ENCODE measurements around the gene NOXA1.

Gene NOXA1

GRCh38 chr9:137482094-137482781, 59.0 kb downstream of the NOXA1 start:
- DNase-seq (ENCODE audit: low read depth in 2 of 3, low spot score in 1 of 3): no peak

Measured in stimulated activated CD4-positive, alpha-beta T cell treated with anti-CD3 and anti-CD28 coated beads, Interleukin-12 subunit alpha, Interleukin-12 subunit beta, amount 100 ng/mL, for 48 hours (primary cell).